HG03575 (cell line): ENCODE results near the gene MBD3L4.

Experiments used
- ATAC-seq: cut with Tn5 transposase; IDR thresholded peaks from one replicate; pipeline ENCODE4 v1.9.1; 2021; ENCODE audit not compliant: unreplicated experiment, insufficient number of reproducible peaks, low FRiP score; ENCODE audit errors: extremely low read depth

Gene MBD3L4

GRCh38 chr19:6996810-6997209 lies 43.2 kb downstream of the MBD3L4 start:
- no peak for ATAC-seq

GRCh38 chr19:6995054-6995453 lies 44.9 kb downstream of the MBD3L4 start:
- ATAC-seq, result no peak

- no peak for ATAC-seq
Measured at GRCh38 chr19:6988257-6988656, 51.7 kb downstream of the MBD3L4 start.

GRCh38 chr19:6987850-6988249 lies 52.1 kb downstream of the MBD3L4 start:
- no peak for ATAC-seq
